ENCODE measurements around the gene MPP4. TPM values are rescaled to one million over a fixed set of nuclear protein-coding genes. Genes with fewer than 3 reads are reported as not detected.

MPP4 gene
- total RNA-seq, 1 donor from 2014 or later, result not detected

DNA sequence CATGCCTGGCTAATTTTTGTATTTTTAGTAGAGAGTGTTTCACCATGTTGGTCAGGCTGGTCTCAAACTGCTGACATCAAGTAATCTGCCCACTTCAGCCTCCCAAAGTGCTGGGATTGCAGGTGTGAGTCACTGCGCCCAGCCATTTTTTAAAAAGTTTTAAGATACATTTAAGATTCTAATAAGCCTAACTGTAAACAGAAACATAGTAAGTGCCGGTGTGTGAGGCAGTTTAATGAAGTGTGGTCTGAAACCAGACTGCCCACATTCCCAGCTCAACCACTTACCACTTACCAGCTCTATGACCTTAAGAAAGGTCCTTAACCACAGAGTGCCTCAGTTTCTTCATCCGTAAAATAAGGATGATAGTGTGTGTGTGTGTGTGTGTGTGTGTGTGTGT lies 97.5 kb downstream of the MPP4 start:
- TF ChIP-seq CTCF (IDR thresholded peaks at IDR 0.05; ENCODE audit: unreplicated experiment), result no peak
- H3K36me3 Mint-ChIP-seq (ENCODE audit: insufficient read depth), result no peaks in the 10 kb centered on the region
- DNase-seq (ENCODE audit: low spot score, unreplicated experiment), result no peak
- peaks cover 8% of the 10 kb centered on the region for H3K27me3 Mint-ChIP-seq
- H3K4me3 Mint-ChIP-seq (ENCODE audit: low read depth), result no peak overlapping the region
- no peak overlapping the region for H3K27ac Mint-ChIP-seq
- H3K9me3 Mint-ChIP-seq (ENCODE audit: low read depth), result no peaks in the 10 kb centered on the region
- H3K4me1 Mint-ChIP-seq (ENCODE audit: low read depth), result no peaks in the 10 kb centered on the region

- Mint-ChIP-seq H3K4me3 (ENCODE audit: low read depth) (no peak overlapping the region), H3K4me1 (ENCODE audit: low read depth) (no peaks in the 10 kb centered on the region), H3K27ac (no peak overlapping the region)
These were observed 101.0 kb downstream of the MPP4 start for GRCh38 chr2:201597397-201597796.

More at GRCh38 chr2:201597397-201597796, 101.0 kb downstream of the MPP4 start:
- no peaks in the 10 kb centered on the region for H3K27me3 Mint-ChIP-seq
- H3K9me3 Mint-ChIP-seq (ENCODE audit: low read depth), result no peaks in the 10 kb centered on the region
- TF ChIP-seq CTCF (IDR thresholded peaks at IDR 0.05; ENCODE audit: unreplicated experiment), result no peak
- H3K36me3 Mint-ChIP-seq (ENCODE audit: insufficient read depth), result no peaks in the 10 kb centered on the region
- no peak for DNase-seq (ENCODE audit: low spot score, unreplicated experiment)

Other genes starting within 250 kb of the MPP4 start
- gene TRAK2, start 247.2 kb downstream of the MPP4 start, total RNA-seq, result 17.9 and 18.2 TPM in 2 replicates
- gene STRADB, start 246.9 kb downstream of the MPP4 start, total RNA-seq, result 48.2 and 51.0 TPM in 2 replicates
- gene TMEM237, start 55.1 kb downstream of the MPP4 start, total RNA-seq, result 55.3 and 57.8 TPM in 2 replicates
- 48.1 and 50.2 TPM in 2 replicates for gene ALS2, start 82.3 kb upstream of the MPP4 start, total RNA-seq
- gene CDK15, start 107.9 kb upstream of the MPP4 start, total RNA-seq, result 0.07 TPM in 1 of 2 replicates, not detected in the other